NOMO-1 treated with dmso at 0.1 percent for 144 hours (cell line): ENCODE data around the gene ERGIC1.
A peak's percentile ranks its signal among the peaks of the same experiment; 100 is the strongest.

ENCODE experiments used
- DNase-seq: peaks from one replicate; lab custom pipeline; 2025; ENCODE audit not compliant: unreplicated experiment; lab: John Stamatoyannopoulos, UW

ERGIC1 gene

DNA sequence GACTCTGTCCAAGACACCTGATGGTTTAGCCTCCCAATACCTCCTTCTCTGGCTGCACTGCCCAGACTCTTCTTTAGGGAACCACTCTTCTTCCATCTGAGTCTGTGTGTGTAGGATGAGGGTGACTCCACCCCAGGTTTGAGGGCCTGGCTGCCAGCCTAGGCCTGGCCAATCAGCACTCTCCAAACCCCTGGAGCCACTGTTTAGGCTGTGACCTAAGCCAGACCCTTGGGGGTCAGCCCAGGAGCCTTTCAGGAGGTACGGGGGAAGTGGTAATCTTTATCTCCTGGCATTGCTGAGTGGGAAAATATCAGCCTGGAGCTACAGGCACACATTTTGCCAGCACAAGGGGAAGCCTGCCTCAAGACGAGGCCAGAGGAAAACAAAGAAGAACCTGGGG, 6.2 kb upstream of the ERGIC1 start:
- DNase-seq = no peak

DNA sequence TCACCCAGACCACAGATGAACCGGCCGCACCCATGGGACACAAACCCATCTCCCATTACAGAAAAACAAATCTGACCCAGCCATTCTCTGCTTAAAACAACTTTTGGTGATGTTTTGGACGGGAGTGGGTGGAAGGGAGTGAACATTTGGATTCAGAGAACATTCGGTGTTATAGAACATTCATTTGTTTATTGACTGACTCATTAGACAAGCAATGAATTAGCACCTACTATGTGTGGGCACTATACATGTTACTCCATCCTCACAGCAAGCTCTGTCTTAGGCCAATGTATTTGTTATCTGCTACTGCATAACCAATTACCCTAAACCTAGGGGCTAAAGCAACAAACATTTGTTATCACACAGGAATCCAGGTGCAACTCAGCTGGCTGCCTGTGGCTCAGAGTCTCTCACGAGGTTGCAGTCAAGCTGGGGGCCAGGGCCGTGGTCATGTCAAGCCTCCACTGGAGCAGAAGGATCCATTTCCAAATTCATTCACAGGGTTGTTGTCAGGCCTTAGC, 5.1 kb upstream of the ERGIC1 start:
- DNase-seq = no peak

DNA sequence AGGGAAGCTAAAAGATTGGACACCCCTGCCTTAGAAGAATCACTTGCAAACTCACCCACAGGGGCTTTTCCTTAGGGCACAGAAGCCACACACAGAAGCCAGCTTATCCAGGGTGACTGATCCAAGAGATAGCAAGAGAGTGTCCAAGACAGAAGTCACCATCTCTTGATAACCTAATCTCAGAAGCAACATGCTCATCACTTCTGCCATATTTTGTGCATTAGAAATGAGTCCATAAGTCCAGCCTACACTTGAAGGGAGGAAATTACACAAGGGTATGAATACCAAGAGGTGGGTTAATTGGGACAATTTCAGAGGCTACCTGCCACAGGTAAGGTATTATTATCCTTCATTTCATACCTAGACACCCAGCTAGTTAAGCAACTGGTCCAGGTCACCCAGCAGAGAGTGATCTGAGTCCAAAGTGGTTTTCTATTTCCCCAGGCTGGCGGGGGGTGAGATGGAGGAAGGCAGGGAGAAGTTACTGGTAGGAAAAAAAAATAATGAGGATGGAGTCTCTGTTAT, 3.7 kb upstream of the ERGIC1 start:
- DNase-seq = no peak

DNA sequence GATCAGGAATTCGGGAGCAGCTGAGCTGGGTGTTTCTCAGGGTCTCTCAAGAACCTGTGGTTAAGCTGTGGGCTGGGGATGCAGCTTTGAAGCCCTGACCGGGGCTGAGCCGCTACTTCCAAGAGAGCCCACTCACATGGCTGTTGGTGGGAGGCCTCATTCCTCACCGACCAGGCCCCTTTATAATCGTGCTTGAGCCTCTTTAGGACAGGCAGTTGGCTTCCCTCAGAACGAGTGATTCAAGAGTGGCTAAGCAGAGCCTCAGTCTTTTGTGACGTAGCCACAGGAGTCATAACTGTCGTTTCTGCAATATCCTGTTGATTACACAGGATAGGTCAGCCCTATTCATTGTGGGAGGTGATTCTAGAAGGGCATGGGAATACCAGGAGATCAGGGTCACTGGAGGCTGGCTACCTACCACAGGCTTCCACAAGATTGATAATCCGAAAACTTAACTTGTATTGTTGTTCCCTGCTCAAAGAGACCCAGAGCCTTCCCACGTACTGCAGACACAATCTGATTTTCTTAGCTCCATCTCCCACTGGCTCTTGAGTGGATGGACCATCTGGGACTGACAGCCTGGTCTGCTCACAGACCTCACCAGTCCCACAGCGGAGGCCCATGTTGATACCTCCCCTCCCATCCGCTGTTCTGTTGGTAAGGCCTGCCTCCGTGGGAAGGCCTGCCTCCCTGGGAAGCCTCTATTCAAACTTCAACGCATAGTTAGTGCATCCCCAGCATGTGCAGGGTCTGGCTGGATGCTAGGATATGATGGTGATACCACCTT, 3.0 kb upstream of the ERGIC1 start:
- DNase-seq = peak; percentile 3

DNA sequence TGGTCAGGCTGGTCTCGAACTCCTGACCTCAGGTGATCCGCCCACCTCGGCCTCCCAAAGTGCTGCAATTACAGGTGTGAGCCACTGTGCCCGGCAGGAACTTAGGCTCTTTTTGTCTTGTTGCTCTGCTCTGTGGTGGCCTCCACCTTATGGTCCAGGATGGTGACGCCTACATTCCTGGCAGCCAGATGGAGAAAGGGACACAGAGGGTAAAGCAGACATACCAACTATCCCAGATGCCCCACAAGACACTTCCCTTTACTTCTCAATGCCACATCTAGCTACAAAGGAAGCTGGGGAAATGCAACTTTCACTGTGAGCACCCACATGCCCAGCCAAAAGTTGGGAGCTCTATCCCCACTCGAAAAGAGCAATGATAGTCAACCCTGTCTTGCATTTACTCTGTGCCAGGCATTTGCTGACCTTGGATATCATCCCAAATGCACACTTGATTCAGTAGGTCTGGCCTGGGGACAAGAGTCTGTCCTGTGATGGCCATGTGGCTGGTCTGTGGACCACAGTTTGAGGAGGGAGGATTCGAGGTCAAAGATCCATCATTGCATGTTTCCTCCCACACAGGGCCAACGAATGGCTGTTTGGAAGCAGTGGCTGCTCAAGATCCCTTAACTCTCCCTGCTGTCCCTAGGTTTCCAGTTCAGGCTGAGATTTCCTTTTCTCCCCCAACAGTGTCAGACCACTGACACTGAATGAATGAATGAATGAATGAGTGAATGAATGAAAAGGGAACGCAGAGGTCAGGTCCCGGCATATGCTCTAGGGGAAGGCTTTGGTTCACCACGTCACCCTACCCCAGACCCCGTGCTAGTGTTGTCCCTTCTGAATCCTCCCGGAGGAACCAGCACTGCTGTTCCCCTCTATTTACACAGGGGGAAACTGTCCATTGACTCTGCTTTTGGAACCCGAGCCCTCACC, 1.4 kb upstream of the ERGIC1 start:
- DNase-seq = no peak

DNA sequence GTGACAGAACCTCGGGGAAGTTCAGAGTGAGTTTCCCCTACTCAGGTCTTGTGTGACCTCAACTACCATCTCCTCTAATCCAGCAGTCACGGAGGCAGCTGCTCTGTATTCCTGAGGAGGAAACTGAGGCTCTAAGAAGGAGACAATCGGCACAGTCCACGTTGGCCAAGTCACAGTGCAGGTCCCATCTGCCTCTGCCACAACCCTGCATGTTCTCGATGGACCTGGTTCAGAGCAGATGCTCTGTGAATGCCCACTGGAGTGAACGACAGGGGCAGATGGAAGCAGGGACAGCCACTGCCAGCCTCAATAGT, 722 bp upstream of the ERGIC1 start:
- no peak for DNase-seq

DNA sequence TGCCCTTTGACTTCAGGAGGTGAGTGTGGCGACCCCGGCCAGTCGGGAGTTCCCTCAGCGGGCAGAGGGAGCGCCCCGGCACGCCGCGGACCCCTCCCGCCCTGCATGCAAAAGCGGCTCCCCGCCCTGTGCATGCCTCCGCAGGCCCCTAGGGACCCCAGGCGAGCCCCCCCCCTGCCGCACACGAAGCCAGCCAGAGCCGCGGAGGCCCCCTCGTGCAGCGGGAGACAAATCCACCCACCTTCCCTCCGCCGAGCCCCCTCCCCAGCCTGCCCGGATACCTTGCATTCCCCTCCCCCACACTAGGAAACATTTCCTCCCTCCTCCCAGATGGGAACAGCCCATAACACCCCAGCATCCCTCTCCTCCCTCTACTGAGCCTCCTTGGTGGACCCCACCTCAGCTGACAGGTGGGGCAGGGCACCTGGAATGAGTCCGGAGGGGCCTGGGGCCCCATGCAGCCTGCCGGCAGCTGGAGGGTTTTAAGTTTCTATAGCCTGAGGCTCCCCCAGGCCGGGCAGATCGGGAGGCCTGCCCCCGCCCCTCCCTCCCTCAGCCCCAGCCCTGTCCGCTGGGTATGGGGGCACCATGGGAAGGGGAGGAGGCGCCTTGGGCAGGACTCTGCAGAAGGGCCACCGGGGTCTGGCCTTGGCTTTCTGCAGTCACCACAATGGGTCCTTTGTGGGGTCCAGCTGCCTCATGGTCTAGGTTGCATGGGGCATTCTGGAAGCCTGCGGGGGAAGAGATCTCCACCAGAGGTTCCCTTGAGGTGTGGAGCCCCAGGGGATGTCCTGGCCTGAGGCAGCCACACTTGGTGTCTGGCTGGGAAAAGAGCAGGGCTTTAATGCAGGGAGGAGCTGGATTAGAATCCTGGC, 601 bp downstream of the ERGIC1 start:
- DNase-seq = no peak

DNA sequence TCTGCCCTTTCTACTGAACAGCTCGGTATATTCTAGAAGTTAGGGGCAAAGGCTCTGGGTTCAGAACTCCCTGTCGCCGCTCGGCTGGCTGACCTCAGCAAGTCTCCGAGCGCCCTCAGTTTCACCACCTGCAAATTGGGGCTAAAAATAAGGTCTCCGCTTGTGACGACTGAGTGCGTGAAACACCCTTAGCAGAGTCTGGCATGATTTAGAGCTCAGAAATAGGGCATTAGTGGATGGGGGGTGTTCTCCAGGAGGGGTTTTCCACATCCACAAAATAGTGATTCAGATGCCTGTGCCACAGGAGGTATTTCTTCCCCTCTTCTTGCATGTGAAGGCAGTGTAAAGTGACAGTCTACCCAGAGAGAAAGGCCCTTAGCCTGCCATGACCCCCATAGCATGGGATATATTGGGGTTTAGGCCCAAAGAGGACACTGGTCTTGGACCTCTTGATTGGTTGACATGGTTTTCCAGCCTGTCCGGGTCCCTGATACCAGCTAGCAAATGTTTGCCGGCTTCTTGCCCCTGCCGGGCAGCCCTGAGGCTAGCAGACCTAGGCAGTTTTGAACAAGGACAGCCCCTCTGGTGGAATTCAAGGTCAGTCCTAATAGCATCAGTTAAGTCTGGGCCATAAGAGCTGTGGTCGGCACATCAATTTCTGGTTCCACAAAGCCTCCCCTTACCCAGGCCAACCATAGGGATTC, 1.4 kb downstream of the ERGIC1 start:
- no peak for DNase-seq

DNA sequence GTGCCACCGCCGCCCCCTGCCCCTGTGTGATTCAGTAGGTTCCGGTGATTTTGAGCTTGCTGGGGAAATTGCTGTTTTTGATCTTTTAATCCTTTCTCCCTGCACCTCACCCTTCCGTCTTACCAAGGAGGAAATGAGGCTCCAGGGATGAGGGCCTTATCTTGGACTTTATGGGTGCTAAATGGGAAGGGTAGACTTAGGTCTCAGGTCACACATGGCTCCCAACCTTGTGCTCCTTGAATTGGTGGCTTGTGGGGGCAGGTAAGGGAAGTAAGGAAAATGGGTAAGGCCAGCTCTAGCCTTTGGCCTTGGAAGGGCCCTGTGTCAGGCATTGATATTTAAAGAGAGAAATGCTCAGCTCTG, 1.9 kb downstream of the ERGIC1 start:
- DNase-seq = no peak

DNA sequence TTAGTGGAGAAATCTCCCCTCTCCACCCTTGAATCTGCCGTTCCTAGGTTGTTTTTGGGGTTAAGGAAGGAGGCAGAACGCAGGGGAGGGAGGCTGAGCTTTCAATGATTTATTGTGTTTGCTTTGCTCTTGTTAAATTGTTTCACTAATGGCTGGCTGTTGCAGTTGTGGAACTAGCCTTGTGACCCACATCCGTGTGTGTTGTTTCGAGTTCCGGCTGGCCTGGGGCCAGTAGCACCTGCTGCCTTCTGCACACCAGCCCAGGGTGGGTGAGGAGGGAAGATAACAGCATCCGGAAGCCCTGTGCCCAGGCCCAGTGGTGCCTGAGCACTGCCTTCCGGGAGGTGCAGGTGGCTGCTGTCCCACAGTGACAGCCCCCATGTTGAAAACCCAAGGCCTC, 3.6 kb downstream of the ERGIC1 start:
- no peak for DNase-seq

DNA sequence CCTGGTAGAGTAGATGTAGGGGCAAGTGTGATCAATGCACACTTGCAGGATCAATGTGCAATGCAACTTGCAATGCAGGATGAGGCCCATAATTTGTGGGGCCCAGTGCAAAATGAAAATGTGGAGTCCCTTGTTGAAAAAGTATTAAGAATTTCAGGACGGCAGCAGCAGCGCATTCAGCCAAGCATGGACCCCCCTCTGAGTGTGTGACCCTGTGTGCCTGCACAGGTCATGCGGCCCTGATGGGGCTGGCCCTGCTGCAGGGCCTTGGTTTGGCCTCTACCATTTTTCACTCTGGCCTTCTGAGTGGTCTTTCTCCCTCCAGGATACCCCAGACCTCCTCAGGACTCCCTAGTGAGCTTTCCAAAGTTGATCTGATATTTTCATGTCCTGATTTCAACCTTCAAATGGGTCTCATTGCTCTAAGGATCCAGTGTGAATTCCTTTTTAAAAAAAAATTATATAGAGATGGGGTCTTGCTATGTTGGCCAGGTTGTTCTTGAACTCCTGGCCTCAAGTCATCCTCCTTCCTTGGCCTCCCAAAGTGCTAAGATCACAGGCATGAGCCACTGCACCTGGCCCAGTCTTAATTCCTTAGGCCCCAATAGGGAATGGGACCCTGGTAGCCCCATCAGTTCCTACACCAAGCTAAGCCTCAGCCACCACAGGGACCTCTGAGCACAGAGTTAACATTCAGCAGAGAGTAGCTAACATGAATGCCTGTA, 4.3 kb downstream of the ERGIC1 start:
- DNase-seq = no peak

DNA sequence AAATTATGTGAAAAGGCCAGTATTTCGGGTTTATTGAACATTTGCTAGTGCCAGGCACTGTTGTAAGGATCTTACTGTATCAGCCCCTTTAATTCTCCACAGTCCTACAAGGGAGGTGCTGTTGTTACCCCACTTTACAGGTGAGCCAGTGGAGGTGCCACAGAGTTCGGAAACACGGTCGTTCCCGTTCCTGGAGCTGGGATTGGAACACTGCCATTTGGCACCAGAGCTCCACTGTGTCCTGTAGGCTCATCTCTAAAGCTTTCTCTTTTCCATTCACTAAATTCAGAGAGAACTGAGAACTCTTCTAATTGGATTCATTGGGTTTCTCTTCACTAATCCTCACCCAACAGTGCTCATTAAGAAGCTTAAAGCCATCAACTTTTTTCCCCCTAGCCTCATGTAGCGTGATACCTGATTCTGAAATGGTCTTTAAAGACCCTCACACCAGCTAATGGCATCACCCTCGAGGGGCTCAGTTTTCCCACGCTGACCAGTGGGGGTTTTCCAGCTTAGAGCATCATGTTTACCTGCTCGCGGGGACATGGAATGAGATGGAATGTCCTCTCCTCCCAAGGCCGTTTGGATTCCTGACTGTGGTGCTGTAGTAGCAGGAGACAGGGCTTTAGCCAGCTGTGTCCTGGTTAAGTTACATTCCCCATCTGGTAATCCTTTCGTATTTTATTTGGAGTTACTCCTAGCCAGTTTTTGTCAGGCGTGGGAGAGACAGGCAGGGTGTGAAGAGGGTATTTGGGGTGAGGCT, 5.8 kb downstream of the ERGIC1 start:
- no peak for DNase-seq

DNA sequence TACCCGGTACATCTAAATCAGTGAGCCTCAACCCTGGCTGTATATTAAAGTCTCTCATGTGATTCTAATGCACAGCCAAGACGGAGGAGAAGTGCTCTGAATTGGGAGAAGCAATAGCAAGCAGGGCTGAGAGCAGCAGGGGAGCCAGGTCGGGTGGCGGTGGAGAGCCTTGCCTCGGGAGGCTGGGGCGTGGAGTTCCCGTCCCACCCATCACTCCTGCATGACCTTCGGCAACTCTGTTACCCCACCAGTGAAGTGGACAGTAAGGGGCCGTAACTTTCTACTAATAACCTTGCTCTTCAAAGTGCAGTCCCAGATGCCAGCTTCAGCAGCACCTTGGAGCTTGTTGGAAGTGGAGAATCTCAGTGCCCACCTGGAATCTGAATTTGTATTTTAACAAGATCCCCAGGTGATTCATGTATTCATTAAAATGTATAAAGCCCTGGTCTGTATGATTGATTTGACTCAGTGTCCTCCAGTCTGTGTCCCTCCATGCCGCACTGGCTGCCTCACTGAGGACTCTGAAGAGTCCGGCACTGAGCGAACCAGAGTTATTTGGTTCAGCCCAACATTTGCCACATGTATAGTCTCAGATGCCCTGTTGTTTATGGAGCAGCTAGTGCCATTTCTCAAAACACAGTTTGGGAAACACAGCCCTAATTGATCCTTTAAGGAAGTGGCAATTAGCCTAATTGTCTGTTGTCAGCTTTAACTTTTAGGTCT, 6.5 kb downstream of the ERGIC1 start:
- no peak for DNase-seq

DNA sequence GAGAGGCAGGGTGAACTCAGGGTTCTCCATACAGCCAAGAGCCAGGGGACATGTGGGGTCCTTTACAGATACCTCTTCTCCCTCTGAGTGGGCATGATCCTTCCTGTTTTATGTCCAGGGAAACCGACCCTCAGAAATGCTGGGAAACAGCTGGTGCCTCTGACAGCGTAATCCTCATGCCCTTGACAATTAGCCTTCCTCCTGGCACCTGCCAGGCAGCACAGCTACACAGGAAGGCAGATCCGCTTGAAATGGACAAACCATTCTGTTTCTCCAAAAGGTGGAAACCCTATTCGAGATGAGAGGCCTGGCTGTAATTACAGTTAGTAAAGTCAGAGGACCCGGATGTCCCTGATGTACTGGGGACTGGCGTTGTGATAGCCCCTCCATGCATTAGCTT, 7.2 kb downstream of the ERGIC1 start:
- no peak for DNase-seq

DNA sequence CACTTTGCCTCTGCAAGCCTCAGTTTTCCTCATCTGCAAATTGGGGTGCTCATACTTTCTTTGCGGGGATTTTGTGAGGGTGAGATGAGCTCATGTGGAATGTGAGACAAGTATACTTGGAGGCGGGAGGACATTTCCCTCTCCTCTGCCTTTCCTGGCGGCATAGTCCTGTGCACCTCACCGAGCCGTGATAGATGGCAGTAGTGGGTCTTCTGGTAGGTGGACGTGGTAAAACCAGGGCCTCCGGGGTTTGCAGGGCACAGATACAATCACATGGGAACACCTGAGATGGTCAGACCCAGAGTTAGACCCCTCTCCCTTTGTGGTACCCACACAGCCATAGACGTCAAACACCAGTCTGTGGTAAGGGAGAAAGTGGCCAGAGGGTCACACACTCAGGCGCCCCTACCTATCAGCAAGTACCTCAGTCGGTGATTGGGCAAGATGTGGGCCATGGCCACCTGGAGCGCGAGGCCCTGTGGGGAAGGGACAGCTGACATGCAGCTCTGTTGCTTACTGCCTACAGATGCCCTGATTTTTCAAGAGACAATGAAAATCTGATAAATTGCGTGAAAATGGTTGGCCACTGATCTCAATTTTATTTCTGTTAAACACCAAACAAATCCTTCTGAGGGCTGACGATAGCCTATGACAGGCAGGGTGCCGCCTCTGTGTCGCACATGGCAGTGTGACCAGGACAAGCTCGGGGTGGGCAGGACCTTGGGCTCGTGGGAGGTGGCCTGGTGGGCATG, 9.9 kb downstream of the ERGIC1 start:
- DNase-seq = no peak

DNA sequence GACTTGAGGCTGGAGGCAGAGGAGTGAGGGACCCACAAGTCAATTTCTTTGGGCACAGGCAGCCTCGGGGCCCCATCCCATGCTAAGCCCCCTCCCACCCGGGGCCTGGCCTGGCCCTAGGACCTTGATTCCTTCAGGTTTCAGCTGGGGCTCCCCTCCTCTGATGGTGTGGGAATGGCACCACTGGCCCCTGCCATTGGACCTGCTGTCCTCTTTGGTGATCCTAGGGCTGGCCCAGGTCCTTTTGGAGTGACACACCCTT, 10.5 kb downstream of the ERGIC1 start:
- no peak for DNase-seq

DNA sequence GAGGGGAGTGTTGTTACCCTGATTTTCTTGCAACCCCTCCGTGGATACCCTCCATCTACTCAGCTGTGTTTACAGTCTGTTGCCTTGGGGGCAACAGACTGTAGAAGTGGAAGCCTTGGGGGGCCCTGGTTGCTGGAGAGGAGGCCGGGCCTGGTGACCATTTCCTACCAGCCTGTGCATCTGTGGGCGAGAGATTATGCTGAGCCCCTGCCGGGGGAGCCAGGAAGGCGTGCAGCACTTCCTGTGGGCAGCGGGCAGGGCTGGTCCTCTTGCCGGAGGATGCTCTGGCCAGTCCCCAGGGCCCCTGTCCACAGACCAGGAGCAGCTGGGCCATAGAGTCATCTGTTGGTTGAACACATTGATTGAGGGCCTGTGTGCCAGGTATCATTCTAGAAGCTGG, 11.1 kb downstream of the ERGIC1 start:
- DNase-seq = no peak

DNA sequence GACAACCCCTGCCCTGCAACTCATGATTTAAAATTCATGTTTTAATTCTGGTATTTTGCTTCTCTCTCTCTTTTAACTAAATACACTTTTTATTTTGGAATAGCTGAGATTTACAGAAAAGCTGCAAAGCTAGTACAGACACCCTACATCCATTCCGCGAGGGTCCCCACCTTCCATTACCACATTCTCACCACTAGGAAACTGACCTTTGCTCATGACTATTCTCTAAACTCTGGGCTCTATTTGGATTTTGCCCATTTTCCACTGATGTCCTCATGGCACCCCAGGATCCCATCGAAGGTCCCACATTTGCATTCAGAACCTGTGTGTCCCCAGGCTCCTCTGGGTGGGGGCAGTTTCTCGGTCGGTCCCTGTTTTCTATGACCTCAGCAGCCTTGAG, 11.5 kb downstream of the ERGIC1 start:
- no peak for DNase-seq
